ENCODE measurements around the gene RTKN2. TPM values are rescaled to one million over a fixed set of nuclear protein-coding genes. Genes with fewer than 3 reads are reported as not detected.
"Not testable (repeated sequence)": the region's sequence is repeated elsewhere in the genome, so short reads cannot be mapped to it uniquely, and the experiment has no call there.

RTKN2 gene
- total RNA-seq, 4 donors from 2014 or later: 12.0 TPM; not detected in 3

GRCh38 chr10:62284221-62284620 lies 15.6 kb upstream of the RTKN2 start:
- intact Hi-C loops (cut with DNase I; ENCODE audit: low total_unique reads): no loop called here
- no peak for TF ChIP-seq POLR2A (IDR thresholded peaks at IDR 0.05)
- no peak for TF ChIP-seq CTCF (IDR thresholded peaks at IDR 0.05)
- no peaks in the 10 kb centered on the region for H3K36me3 ChIP-seq

DNA sequence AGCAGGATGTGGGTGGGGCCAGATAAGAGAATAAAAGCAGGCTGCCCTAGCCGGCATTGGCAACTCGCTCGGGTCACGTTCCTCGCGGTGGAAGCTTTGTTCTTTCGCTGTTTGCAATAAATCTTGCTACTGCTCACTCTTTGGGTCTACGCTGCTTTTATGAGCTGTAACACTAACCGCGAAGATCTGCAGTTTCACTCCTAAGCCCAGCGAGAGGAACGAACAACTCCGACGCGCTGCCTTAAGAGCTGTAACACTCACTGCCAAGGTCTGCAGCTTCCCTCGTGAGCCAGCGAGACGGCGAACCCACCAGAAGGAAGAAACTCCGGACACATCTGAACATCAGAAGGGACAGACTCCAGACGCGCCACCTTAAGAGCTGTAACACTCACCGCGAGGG lies 12.7 kb upstream of the RTKN2 start:
- H3K9me3 ChIP-seq; H3K27ac ChIP-seq; H3K4me3 ChIP-seq; H3K36me3 ChIP-seq; DNase-seq; H3K27me3 ChIP-seq; intact Hi-C loops (cut with DNase I; ENCODE audit: low total_unique reads); H3K4me1 ChIP-seq: not testable (repeated sequence)

More at GRCh38 chr10:62284221-62284620, 15.6 kb upstream of the RTKN2 start:
- Histone ChIP-seq H3K4me3 (no peak overlapping the region), H3K27ac (no peak overlapping the region), H3K9me3 (no peaks in the 10 kb centered on the region), H3K27me3 (no peaks in the 10 kb centered on the region), H3K4me1 (no peaks in the 10 kb centered on the region)
- DNase-seq: no peak

- intact Hi-C loops (cut with DNase I; ENCODE audit: low total_unique reads); H3K4me1 ChIP-seq; H3K27ac ChIP-seq; H3K4me3 ChIP-seq; DNase-seq; H3K36me3 ChIP-seq; H3K27me3 ChIP-seq; H3K9me3 ChIP-seq: not testable (repeated sequence)
Observed at GRCh38 chr10:62280392-62280791, 11.7 kb upstream of the RTKN2 start.

DNA sequence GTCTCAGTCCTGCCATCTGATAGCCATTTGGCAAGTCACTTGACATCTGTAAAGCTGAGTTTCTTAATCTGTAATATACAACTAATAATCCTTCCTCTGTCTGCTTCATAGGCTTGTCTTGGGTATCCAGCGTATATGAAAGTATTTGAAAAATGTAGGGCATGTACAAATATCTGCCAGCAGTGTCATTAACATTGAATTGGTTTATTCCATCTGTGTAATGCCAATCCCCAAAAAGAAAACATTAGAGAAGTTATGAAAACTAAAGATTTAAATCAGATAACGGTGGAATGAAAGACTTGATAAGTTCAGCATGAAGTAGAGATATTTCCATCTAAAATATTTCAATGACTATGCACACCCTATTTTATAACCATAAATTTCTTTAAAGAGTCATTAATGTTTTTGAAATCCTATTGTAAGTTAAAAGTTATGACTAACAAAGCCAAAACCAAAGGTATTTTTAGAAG lies 9.8 kb upstream of the RTKN2 start:
- Histone ChIP-seq H3K4me3 (no peak overlapping the region), H3K27ac (no peak overlapping the region), H3K4me1 (no peaks in the 10 kb centered on the region), H3K36me3 (no peaks in the 10 kb centered on the region), H3K27me3 (no peaks in the 10 kb centered on the region), H3K9me3 (no peaks in the 10 kb centered on the region)
- intact Hi-C loops (cut with DNase I; ENCODE audit: low total_unique reads): no loop called here
- TF ChIP-seq CTCF (IDR thresholded peaks at IDR 0.05): no peak
- TF ChIP-seq POLR2A (IDR thresholded peaks at IDR 0.05): no peak
- no peak for DNase-seq

DNA sequence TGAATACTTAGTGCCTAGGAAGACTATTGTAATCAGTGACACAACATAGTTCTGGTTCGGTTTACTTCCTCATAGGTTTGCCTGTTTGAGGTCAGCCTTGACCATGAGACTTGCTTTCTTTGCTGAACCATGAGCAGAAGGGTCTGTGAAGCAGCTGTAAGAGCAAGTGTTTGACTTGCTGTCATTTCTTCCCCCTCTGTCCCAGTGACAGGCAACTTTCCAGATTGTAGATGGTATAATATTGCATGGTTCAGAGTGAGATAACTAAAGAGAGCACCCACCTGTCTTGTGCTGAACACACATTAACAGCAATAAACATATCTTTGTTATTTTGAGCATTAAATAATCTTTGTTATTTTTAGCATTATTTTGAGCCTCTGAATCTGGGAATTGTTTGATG lies 9.3 kb upstream of the RTKN2 start:
- Histone ChIP-seq H3K27me3 (no peaks in the 10 kb centered on the region), H3K4me1 (no peaks in the 10 kb centered on the region), H3K36me3 (no peaks in the 10 kb centered on the region), H3K4me3 (no peak overlapping the region), H3K27ac (no peak overlapping the region), H3K9me3 (no peaks in the 10 kb centered on the region)
- TF ChIP-seq CTCF (IDR thresholded peaks at IDR 0.05) (no peak), POLR2A (IDR thresholded peaks at IDR 0.05) (no peak)
- no peak for DNase-seq
- intact Hi-C loops (cut with DNase I; ENCODE audit: low total_unique reads): no loop called here

GRCh38 chr10:62270020-62270419 lies 1.4 kb upstream of the RTKN2 start:
- H3K27me3 ChIP-seq: no peaks in the 10 kb centered on the region
- H3K4me3 ChIP-seq: no peak overlapping the region
- no peaks in the 10 kb centered on the region for H3K4me1 ChIP-seq
- H3K27ac ChIP-seq: no peak overlapping the region
- no peaks in the 10 kb centered on the region for H3K36me3 ChIP-seq
- H3K9me3 ChIP-seq: no peaks in the 10 kb centered on the region
- DNase-seq: no peak
- intact Hi-C loops (cut with DNase I; ENCODE audit: low total_unique reads): no loop called here
- TF ChIP-seq CTCF (IDR thresholded peaks at IDR 0.05) (no peak), POLR2A (IDR thresholded peaks at IDR 0.05) (no peak)
